ENCODE measurements around the gene SMAD4.

DNA sequence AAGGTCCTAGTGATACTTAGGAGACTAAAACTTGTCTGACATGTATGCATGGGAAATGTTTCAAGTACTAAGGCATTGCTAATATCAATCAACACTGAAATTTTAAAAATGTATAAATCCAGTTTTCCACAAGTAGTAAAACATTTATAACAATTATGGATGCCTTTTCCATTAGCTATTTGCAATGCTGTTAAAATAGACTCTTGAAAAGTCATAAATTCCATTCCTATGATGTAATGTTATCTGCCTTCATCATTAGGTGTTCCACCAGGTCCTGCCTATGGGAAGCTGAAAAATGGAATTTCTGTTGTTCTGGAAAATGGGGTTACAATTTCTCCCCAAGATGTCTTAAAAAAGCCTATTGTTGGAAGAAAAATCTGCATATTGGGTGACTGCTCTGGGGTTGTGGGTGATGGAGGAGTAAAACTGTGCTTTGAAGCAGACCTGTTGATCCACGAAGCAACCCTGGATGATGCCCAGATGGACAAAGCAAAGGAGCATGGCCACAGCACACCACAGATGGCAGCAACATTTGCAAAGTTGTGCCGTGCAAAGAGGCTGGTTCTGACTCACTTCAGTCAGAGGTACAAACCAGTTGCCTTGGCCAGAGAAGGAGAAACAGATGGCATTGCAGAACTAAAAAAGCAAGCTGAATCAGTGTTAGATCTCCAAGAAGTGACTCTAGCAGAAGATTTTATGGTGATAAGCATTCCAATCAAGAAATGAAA, 43.5 kb upstream of the SMAD4 start:
- TF ChIP-seq, protein P1, sequence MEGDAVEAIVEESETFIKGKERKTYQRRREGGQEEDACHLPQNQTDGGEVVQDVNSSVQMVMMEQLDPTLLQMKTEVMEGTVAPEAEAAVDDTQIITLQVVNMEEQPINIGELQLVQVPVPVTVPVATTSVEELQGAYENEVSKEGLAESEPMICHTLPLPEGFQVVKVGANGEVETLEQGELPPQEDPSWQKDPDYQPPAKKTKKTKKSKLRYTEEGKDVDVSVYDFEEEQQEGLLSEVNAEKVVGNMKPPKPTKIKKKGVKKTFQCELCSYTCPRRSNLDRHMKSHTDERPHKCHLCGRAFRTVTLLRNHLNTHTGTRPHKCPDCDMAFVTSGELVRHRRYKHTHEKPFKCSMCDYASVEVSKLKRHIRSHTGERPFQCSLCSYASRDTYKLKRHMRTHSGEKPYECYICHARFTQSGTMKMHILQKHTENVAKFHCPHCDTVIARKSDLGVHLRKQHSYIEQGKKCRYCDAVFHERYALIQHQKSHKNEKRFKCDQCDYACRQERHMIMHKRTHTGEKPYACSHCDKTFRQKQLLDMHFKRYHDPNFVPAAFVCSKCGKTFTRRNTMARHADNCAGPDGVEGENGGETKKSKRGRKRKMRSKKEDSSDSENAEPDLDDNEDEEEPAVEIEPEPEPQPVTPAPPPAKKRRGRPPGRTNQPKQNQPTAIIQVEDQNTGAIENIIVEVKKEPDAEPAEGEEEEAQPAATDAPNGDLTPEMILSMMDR (IDR thresholded peaks at IDR 0.05) = no peak
- TF ChIP-seq POLR2AphosphoS5 (IDR thresholded peaks at IDR 0.05) = no peak
